K562 (cell line): ENCODE measurements around the gene ADGRB2. TPM values are rescaled to one million over a fixed set of nuclear protein-coding genes. Genes with fewer than 3 reads are reported as not detected.
A peak's percentile ranks its signal among the peaks of the same experiment; 100 is the strongest.

ENCODE experiments used
- BRF1 ChIP-seq: IDR thresholded peaks from 3 replicates; pipeline ENCODE4 v1.6.1; 2011; ENCODE audit warnings: borderline replicate concordance, mild to moderate bottlenecking; ENCODE audit not compliant: insufficient read length; ENCODE audit errors: extremely low read depth
- KLF16 ChIP-seq: IDR thresholded peaks from 2 replicates; pipeline ENCODE4 v1.6.1; 2016; ENCODE audit warnings: antibody characterized with exemption
- NR3C1 ChIP-seq: sonication (generic); formaldehyde crosslinking; IDR thresholded peaks from 2 replicates; pipeline ENCODE4 v1.8.1; 2022; ENCODE audit warnings: missing genetic modification reagents
- PHB2 ChIP-seq: fragments of 450-650 bp; IDR thresholded peaks from 2 replicates; pipeline ENCODE4 v1.6.1; 2017; ENCODE audit warnings: low read depth
- RAD51 ChIP-seq: fragments of 450-650 bp; IDR thresholded peaks from 2 replicates; pipeline ENCODE4 v1.7.1; 2016; ENCODE audit warnings: low read depth, mild to moderate bottlenecking, borderline replicate concordance
- SAP30 ChIP-seq: fragments of 200-600 bp; sonication (generic); IDR thresholded peaks from 2 replicates; pipeline ENCODE4 v1.6.1; 2012; ENCODE audit warnings: borderline replicate concordance, low read depth, mild to moderate bottlenecking, moderate library complexity, low read length, control low read depth, inconsistent platforms; ENCODE audit not compliant: insufficient read depth, poor library complexity, severe bottlenecking
- SIN3B ChIP-seq: fragments of 450-650 bp; IDR thresholded peaks from 2 replicates; pipeline ENCODE4 v1.6.1; 2017; ENCODE audit warnings: low read depth, mild to moderate bottlenecking, moderate library complexity
- TSC22D4 ChIP-seq: fragments of 450-650 bp; IDR thresholded peaks from 2 replicates; pipeline ENCODE4 v1.6.1; 2016; ENCODE audit warnings: missing genetic modification characterization, missing biosample characterization, control low read depth
- ZFP30 ChIP-seq: fragments of 250-450 bp; sonication (Bioruptor Pico); IDR thresholded peaks from 2 replicates; pipeline ENCODE4 v1.8.0; 2022; ENCODE audit warnings: moderate library complexity, mild to moderate bottlenecking, inconsistent platforms, borderline replicate concordance
- ZNF174 ChIP-seq: fragments of 250-450 bp; sonication (Bioruptor Pico); IDR thresholded peaks from 2 replicates; pipeline ENCODE4 v1.4.0; 2020; ENCODE audit warnings: mild to moderate bottlenecking
- ZNF644 ChIP-seq: fragments of 200-800 bp; sonication (Bioruptor generic); IDR thresholded peaks from 2 replicates; pipeline ENCODE4 v1.6.1; 2016; ENCODE audit warnings: low read depth, missing genetic modification characterization, missing compliant biosample characterization
- polyA plus RNA-seq, 8 experiments: library from polyadenylated mRNA; depleted of rRNA in 4 of 8; stranded (reverse) in 5 of 8; unstranded in 3 of 8; fragments of >200 nt; fragmentation: Nextera tagmentation in 2 of 8; fragmentation: Illumina TruSeq in 1 of 8; extraction: Ambion mirVana in 2 of 8; extraction: Trizol in 1 of 8; gene quantifications; 2 replicates each; pipeline versions ENCODE4 v1.2.1 to v1.2.3, GENCODE V29; 2011 to 2014; ENCODE audit warnings: inconsistent platforms in 1 of 8, missing spikeins in 1 of 8
- total RNA-seq, 7 experiments: library from RNA; depleted of rRNA in 6 of 7; stranded (reverse); fragments of >200 nt in 6 of 7; fragmentation: Illumina TruSeq in 2 of 7; extraction: Trizol in 2 of 7; gene quantifications; 2 replicates each; pipeline versions ENCODE4 v1.2.1 to v1.2.3, GENCODE V29; 2011 to 2021; ENCODE audit warnings: low replicate concordance in 1 of 7
- TF ChIP-seq, protein P1 (sequence below), 2 experiments: fragments of 450-650 bp; IDR thresholded peaks; 2 replicates each; pipeline ENCODE4 v1.6.1; 2016
- TF ChIP-seq, protein P2 (sequence below): fragments of 250-450 bp; sonication (Bioruptor Pico); IDR thresholded peaks from 2 replicates; pipeline ENCODE4 v1.4.0; 2020
- TF ChIP-seq, protein P3 (sequence below), 2 experiments: IDR thresholded peaks in 1 of 2; conservative IDR thresholded peaks in 1 of 2; 2 replicates each; pipeline ENCODE4 v1.6.1; 2016; ENCODE audit warnings: low read depth in 2 of 2, mild to moderate bottlenecking in 1 of 2, missing compliant biosample characterization in 1 of 2, missing genetic modification characterization in 1 of 2, moderate library complexity in 1 of 2
- TF ChIP-seq, protein P4 (sequence below): fragments of 450-650 bp; formaldehyde crosslinking; IDR thresholded peaks from 2 replicates; pipeline ENCODE4 v1.4.0; 2022; ENCODE audit warnings: mild to moderate bottlenecking, moderate library complexity

Gene ADGRB2
- total and polyA plus RNA-seq, 9 of the 15 experiments (the other 6 are each of a cell fraction or from before 2014, with no cell fraction given): 0.04 to 0.23 (median 0.20) TPM; not detected in 2

DNA sequence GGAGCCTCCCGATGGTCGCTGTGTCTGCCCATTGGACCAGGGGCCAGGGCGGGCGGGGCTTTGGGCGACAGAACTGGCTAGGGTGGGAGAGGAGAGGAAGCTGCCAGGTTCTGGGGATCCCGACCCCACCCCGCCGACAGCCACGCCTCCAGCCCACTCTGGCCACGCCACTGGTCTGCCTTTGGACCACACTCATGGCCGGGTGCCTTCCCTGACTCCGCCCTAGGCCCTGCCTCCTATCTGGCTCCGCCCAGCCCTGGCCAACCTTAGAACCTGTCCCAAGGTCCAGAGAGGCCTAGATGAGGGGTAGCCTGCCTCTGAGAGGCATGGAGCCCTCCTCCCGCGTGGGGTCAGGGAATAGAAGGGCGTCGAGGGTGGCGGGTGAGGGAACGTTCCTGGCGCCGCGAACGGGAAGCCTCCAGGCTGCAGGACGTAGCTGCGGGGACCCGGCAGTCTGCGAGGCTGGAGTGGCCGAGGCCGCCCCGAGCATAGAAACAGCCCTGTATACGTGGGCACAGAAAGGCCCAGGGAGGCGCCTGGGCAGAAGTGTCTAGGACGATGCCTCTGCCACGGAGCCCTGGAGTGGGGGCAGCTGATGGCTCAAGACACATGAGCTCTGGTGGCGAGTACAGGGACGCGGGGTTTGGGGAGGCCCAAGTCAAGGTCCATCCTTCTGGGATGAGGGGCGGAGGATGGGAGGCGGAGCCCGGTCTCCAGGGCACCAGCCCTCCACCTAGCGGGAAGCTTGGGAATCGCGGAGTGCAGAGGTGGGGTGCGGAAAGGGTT lies 48.9 kb downstream of the ADGRB2 start (continued):
- TF ChIP-seq, protein P1, sequence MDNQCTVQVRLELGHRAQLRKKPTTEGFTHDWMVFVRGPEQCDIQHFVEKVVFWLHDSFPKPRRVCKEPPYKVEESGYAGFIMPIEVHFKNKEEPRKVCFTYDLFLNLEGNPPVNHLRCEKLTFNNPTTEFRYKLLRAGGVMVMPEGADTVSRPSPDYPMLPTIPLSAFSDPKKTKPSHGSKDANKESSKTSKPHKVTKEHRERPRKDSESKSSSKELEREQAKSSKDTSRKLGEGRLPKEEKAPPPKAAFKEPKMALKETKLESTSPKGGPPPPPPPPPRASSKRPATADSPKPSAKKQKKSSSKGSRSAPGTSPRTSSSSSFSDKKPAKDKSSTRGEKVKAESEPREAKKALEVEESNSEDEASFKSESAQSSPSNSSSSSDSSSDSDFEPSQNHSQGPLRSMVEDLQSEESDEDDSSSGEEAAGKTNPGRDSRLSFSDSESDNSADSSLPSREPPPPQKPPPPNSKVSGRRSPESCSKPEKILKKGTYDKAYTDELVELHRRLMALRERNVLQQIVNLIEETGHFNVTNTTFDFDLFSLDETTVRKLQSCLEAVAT (IDR thresholded peaks at IDR 0.05): no peak
- TF ChIP-seq ZFP30 (CRISPR knock-in tag) (no peak), NR3C1 (CRISPR knock-in tag) (no peak), PHB2 (no peak), SAP30 (no peak), ZNF174 (CRISPR knock-in tag) (no peak), RAD51 (no peak), BRF1 (no peak), SIN3B (no peak), TSC22D4 (tag) (no peak), ZNF644 (tag) (no peak), KLF16 (0 out of 2 replicates have a peak, but pooled peaks have one; percentile 24)
- TF ChIP-seq, protein P2, sequence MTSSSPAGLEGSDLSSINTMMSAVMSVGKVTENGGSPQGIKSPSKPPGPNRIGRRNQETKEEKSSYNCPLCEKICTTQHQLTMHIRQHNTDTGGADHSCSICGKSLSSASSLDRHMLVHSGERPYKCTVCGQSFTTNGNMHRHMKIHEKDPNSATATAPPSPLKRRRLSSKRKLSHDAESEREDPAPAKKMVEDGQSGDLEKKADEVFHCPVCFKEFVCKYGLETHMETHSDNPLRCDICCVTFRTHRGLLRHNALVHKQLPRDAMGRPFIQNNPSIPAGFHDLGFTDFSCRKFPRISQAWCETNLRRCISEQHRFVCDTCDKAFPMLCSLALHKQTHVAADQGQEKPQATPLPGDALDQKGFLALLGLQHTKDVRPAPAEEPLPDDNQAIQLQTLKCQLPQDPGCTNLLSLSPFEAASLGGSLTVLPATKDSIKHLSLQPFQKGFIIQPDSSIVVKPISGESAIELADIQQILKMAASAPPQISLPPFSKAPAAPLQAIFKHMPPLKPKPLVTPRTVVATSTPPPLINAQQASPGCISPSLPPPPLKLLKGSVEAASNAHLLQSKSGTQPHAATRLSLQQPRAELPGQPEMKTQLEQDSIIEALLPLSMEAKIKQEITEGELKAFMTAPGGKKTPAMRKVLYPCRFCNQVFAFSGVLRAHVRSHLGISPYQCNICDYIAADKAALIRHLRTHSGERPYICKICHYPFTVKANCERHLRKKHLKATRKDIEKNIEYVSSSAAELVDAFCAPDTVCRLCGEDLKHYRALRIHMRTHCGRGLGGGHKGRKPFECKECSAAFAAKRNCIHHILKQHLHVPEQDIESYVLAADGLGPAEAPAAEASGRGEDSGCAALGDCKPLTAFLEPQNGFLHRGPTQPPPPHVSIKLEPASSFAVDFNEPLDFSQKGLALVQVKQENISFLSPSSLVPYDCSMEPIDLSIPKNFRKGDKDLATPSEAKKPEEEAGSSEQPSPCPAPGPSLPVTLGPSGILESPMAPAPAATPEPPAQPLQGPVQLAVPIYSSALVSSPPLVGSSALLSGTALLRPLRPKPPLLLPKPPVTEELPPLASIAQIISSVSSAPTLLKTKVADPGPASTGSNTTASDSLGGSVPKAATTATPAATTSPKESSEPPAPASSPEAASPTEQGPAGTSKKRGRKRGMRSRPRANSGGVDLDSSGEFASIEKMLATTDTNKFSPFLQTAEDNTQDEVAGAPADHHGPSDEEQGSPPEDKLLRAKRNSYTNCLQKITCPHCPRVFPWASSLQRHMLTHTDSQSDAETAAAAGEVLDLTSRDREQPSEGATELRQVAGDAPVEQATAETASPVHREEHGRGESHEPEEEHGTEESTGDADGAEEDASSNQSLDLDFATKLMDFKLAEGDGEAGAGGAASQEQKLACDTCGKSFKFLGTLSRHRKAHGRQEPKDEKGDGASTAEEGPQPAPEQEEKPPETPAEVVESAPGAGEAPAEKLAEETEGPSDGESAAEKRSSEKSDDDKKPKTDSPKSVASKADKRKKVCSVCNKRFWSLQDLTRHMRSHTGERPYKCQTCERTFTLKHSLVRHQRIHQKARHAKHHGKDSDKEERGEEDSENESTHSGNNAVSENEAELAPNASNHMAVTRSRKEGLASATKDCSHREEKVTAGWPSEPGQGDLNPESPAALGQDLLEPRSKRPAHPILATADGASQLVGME (CRISPR knock-in tag): no peak
- TF ChIP-seq, protein P3, sequence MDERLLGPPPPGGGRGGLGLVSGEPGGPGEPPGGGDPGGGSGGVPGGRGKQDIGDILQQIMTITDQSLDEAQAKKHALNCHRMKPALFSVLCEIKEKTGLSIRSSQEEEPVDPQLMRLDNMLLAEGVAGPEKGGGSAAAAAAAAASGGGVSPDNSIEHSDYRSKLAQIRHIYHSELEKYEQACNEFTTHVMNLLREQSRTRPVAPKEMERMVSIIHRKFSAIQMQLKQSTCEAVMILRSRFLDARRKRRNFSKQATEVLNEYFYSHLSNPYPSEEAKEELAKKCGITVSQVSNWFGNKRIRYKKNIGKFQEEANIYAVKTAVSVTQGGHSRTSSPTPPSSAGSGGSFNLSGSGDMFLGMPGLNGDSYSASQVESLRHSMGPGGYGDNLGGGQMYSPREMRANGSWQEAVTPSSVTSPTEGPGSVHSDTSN (CRISPR knock-in tag; IDR thresholded peaks at IDR 0.05; ENCODE audit: low read depth): no peak
- TF ChIP-seq, protein P3 (tag; conservative IDR thresholded peaks at IDR 0.05; ENCODE audit: low read depth): no peak
- TF ChIP-seq, protein P4, sequence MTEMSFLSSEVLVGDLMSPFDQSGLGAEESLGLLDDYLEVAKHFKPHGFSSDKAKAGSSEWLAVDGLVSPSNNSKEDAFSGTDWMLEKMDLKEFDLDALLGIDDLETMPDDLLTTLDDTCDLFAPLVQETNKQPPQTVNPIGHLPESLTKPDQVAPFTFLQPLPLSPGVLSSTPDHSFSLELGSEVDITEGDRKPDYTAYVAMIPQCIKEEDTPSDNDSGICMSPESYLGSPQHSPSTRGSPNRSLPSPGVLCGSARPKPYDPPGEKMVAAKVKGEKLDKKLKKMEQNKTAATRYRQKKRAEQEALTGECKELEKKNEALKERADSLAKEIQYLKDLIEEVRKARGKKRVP: no peak
